ENCODE results near the gene SMU1. TPM values are rescaled to one million over a fixed set of nuclear protein-coding genes. Genes with fewer than 3 reads are reported as not detected.

SMU1 gene
- total RNA-seq, 3 donors from 2014 or later = 15.5 to 23.6 (median 17.1) TPM

DNA sequence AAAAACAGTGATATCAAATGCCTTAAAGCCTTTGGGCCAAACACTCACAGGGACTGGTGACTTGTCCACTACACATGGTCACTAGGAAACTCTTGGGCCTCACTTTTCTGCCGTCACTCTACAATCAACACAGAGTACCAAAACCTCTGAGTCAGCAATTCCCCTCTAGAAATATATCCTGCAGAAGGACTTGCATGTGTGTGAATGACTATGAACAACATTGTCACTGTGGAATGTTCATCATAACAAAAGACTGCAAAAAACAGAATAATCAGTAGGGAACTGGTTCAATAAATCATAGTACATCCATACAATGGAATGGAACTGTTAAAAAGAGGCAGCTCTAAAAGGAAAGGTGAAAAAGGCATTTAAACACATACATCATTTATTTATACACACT, 44.1 kb upstream of the SMU1 start:
- TF ChIP-seq, protein P1, sequence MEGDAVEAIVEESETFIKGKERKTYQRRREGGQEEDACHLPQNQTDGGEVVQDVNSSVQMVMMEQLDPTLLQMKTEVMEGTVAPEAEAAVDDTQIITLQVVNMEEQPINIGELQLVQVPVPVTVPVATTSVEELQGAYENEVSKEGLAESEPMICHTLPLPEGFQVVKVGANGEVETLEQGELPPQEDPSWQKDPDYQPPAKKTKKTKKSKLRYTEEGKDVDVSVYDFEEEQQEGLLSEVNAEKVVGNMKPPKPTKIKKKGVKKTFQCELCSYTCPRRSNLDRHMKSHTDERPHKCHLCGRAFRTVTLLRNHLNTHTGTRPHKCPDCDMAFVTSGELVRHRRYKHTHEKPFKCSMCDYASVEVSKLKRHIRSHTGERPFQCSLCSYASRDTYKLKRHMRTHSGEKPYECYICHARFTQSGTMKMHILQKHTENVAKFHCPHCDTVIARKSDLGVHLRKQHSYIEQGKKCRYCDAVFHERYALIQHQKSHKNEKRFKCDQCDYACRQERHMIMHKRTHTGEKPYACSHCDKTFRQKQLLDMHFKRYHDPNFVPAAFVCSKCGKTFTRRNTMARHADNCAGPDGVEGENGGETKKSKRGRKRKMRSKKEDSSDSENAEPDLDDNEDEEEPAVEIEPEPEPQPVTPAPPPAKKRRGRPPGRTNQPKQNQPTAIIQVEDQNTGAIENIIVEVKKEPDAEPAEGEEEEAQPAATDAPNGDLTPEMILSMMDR (IDR thresholded peaks at IDR 0.05) = no peak
- no peaks in the 10 kb centered on the region for H3K9me3 ChIP-seq
- no peaks in the 10 kb centered on the region for H3K36me3 ChIP-seq (ENCODE audit: low read depth)
- no peak overlapping the region for H3K4me3 ChIP-seq
- intact Hi-C loops (cut with DNase I, micrococcal nuclease) = no loop called here
- no peak for ATAC-seq
- peaks cover 2% of the 10 kb centered on the region for H3K4me1 ChIP-seq (ENCODE audit: low read depth)
- no peak for DNase-seq

DNA sequence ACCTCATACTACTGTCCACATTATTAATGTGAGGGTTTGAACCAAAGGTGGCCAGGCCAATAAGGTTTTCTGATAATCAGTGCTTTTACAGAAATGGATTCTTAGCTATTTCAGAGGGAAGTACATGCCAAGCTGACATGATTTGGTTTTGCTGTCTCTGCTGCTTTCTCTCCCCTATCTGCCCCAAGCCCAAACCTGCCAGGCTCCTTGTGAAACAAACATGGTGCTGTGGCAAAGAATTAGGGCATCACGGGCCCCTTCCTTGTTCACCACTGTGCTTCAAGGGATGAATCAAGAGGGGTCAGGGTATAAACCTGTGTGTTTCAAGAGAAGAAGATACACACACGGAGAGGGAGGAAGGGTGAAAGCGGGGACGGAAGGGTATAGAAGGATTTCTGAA, 41.3 kb upstream of the SMU1 start:
- Histone ChIP-seq H3K36me3 (ENCODE audit: low read depth) (no peaks in the 10 kb centered on the region), H3K4me1 (ENCODE audit: low read depth) (no peaks in the 10 kb centered on the region), H3K9me3 (no peaks in the 10 kb centered on the region), H3K4me3 (no peak overlapping the region)
- DNase-seq (no peak), ATAC-seq (no peak)
- TF ChIP-seq, protein P1 (IDR thresholded peaks at IDR 0.05) = no peak
- intact Hi-C loops (cut with DNase I, micrococcal nuclease) = no loop called here

DNA sequence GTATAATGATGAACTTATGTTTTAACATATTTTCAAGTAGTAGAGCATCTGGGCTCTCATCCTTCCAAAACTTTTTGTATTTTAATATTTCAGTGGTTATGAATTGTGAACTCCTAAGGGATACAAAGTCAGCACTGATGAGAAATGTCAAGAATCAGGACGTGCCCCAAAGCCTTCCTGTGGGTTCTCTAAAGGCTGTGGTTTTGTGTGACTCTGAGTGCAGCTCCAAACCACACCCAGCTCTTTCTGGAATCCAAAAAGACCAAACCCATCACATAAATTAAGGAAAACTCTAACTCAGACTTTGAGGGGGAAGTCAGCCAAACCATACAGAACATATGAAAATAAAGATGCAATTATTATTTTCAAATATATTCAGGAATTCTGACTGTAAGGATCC, 40.8 kb upstream of the SMU1 start:
- intact Hi-C loops (cut with DNase I, micrococcal nuclease) = no loop called here
- no peaks in the 10 kb centered on the region for H3K9me3 ChIP-seq

DNA sequence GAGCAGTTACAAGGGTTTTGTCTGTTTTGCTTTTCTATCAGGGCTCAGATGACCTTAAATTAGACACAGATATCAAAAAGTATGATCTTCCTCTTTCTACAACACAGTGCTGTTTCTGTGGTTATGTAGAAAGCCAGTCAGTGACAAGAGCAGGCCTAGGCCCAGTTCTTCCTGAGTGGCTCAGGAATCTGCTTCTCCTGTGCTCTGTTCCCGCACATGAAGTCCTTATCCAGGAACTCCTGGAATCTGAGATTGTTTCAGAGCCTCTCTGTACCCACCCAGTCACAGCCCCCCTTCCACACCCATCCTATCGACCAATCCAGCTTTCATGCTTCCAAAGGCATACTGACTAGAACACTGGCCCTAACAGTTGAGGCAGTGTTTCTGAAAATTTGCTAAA, 40.4 kb upstream of the SMU1 start:
- no peak for ATAC-seq
- H3K9me3 ChIP-seq = no peaks in the 10 kb centered on the region
- DNase-seq = no peak
- no peaks in the 10 kb centered on the region for H3K4me1 ChIP-seq (ENCODE audit: low read depth)
- no peak overlapping the region for H3K4me3 ChIP-seq
- TF ChIP-seq, protein P1 (IDR thresholded peaks at IDR 0.05) = no peak
- H3K36me3 ChIP-seq (ENCODE audit: low read depth) = no peaks in the 10 kb centered on the region
- intact Hi-C loops (cut with DNase I, micrococcal nuclease) = no loop called here

More for the DNA sequence above, 40.8 kb upstream of the SMU1 start:
- Histone ChIP-seq H3K4me1 (ENCODE audit: low read depth) (no peaks in the 10 kb centered on the region), H3K36me3 (ENCODE audit: low read depth) (no peaks in the 10 kb centered on the region), H3K4me3 (no peak overlapping the region)
- DNase-seq (no peak), ATAC-seq (no peak)
- TF ChIP-seq, protein P1 (IDR thresholded peaks at IDR 0.05) = no peak

DNA sequence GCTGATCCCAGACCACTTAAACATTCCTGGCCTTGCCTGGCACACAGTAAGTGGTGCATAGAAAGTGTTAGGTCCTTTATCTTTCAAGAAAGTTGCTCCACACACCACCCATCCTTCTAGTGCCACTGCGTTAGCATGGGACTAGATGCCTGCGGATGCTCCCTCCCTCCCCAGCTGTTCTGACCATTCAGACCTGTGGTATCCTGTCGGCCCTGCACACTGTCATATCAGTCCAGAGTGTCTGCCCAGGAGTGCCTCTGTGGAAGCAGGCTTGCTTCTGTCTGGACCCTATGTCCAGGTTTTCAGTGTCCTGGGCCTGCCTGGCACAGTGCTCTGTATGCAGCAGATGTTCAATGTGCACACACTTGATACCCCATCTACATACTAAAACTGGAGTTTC, 38.3 kb upstream of the SMU1 start:
- intact Hi-C loops (cut with DNase I, micrococcal nuclease) = no loop called here
- Histone ChIP-seq H3K4me3 (no peak overlapping the region), H3K4me1 (ENCODE audit: low read depth) (no peaks in the 10 kb centered on the region), H3K36me3 (ENCODE audit: low read depth) (no peaks in the 10 kb centered on the region), H3K9me3 (no peaks in the 10 kb centered on the region)
- ATAC-seq = no peak
- TF ChIP-seq, protein P1 (IDR thresholded peaks at IDR 0.05) = no peak
- no peak for DNase-seq
